Posterior vena cava (tissue), 2 donors: ENCODE results near the gene POC5. TPM values are rescaled to one million over a fixed set of nuclear protein-coding genes. Genes with fewer than 3 reads are reported as not detected.

Experiments used
- DNase-seq: peaks from one replicate; pipeline ENCODE4 v3.0.0-alpha.2; 2020; ENCODE audit warnings: low spot score
- intact Hi-C, 2 donors: fragments of 100-400 bp; cut with DNase I; formaldehyde crosslinking; loops; one replicate each; pipeline versions ENCODE4 v1.14.1 to v1.14.2; 2022 to 2023
- total RNA-seq, 2 donors: library from RNA; stranded (reverse); fragmentation: NEBNext Ultra II Directional; extraction: Animal tissue kit (Norgen Biotek cat#: 25700); gene quantifications; one replicate each; pipeline ENCODE4 v1.2.1, GENCODE V29; 2021
- donor health status: DM: yes; HTN: yes; CAD: no.
- donor health status: DM: yes; HTN: yes; CAD: no.

The POC5 gene
- total RNA-seq, 2 donors from 2014 or later, result 8.8 to 9.1 TPM

GRCh38 chr5:75667586-75667985 lies 49.7 kb downstream of the POC5 start:
- intact Hi-C loops, result no loop called here
- DNase-seq, result no peak

DNA sequence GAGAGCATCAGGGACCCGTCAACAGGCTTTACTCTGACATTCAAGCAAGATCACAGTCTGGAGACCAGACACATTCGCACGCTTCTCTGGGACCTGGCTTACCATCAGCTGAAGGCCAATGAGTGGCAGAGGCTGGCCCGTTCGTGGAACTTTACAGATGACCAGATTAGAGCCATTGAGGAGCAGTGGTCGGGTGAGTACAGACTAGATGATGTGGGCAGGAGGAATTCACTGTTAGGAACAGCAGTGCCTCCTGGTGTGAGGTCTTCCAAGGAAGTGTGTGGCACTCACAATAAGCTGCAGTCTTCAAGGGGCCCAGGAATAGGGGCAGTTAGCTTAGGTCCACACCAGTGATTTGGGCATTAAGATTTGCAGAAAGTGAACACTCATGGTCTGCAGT lies 50.4 kb downstream of the POC5 start:
- no peak for DNase-seq
- intact Hi-C loops, result no loop called here

GRCh38 chr5:75664979-75665378 lies 52.3 kb downstream of the POC5 start:
- intact Hi-C loops, result no loop called here
- no peak for DNase-seq

GRCh38 chr5:75663579-75664284 lies 53.5 kb downstream of the POC5 start:
- intact Hi-C loops, result no loop called here
- no peak for DNase-seq

DNA sequence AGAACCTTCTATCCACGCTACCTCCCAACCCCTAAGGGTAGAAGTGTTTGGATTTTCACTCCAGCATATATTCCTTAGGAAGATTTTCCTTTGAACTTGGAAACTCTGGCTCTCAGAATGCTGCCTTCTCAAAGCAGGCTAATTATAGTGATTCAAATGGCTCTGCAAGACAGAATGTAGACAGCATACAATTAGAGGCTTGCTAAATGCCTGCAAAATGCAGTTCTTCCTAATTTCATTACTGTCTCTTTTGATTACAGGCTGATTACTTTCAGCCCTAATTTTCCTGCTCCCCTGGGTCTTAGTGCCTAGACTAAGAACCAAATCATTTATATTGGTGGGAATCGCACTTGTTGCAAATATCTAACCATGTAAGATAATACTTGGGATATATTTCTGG lies 55.2 kb downstream of the POC5 start:
- no peak for DNase-seq
- intact Hi-C loops, result no loop called here

GRCh38 chr5:75660678-75661465 lies 56.4 kb downstream of the POC5 start:
- intact Hi-C loops, result no loop called here
- no peak for DNase-seq

DNA sequence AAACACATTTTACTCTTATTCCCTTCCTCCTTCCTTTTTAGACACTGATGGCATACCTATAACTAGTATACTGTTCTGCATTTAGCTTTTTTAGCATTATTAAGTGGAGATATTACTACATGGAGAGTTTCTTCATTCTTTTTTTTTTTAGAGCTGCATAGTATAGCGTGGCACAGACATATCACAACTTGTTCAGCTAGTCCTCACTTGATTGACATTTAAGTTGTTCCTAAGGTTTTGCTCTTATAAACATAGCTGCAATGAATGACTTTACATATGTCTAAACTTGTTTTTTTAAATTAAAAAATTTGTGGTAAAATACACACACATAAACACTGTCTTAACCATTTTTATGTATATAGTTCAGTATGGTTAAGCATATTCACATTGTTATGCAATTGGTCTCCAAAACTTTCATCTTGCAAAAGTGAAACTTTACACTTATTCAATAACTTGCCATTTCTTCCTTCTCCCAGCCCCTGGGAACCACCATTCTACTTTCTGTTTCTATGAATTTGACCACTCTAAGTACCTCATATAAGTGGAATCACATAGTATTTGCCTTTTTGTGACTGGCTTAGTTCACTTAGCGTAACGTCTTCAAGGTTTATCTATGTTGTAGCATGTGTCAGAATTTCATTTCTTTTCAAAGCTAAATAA lies 57.3 kb downstream of the POC5 start:
- DNase-seq, result no peak
- intact Hi-C loops, result no loop called here

DNA sequence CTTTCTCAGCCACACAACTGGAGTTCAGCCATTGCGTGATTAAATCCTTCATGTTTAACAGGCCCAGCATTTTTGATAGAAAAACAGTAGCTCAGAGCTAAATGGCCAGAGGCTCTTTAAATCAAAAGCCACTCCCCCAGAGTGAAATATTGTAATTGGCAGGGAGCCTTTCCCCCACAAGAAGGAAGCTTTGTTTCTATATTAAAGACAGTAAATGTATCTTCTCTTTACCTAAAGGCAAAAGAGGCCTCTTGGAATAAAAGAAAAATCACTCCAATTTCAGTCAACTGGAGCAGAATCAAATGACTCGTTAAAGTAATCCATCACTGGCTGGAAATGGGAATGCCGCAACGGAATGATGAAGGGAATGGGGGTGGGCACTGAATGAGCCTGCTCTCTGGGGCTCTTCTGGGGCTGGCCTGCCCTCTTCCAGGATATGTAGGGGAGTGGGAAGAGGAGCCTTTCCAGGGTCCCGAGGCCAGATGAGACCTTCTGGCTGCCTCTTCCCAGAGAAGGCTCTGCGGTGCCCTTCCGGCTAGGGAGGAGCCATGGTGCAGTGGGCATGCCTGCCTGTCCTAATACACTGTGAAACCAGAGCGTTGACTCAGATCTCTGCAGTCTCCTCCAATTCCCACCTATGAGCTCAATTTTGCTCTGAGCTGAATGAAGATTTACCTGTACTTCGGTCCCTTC lies 60.8 kb downstream of the POC5 start:
- intact Hi-C loops, result no loop called here
- DNase-seq, result no peak

- intact Hi-C loops, result no loop called here
- DNase-seq, result no peak
Measured at GRCh38 chr5:75654693-75655295, 62.4 kb downstream of the POC5 start.

DNA sequence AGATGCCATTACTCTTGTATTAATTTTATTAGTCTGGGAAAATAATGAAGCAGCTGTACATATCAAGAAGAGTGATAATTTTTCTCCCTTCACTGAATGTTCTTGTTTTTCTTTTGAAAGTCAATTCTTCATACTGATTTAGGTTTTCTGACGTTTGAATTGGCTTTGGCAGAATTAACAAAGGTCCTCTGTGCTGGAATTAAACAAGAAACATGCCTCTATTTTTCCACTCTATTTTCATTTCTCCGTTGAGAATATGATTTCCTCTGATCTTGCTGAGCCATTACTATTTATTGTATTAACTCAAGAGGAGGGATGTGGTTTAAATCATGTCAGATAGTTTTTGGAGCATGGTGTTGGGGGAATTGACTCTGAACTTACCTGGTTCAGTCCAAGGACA lies 63.7 kb downstream of the POC5 start:
- DNase-seq, result no peak
- intact Hi-C loops, result no loop called here

DNA sequence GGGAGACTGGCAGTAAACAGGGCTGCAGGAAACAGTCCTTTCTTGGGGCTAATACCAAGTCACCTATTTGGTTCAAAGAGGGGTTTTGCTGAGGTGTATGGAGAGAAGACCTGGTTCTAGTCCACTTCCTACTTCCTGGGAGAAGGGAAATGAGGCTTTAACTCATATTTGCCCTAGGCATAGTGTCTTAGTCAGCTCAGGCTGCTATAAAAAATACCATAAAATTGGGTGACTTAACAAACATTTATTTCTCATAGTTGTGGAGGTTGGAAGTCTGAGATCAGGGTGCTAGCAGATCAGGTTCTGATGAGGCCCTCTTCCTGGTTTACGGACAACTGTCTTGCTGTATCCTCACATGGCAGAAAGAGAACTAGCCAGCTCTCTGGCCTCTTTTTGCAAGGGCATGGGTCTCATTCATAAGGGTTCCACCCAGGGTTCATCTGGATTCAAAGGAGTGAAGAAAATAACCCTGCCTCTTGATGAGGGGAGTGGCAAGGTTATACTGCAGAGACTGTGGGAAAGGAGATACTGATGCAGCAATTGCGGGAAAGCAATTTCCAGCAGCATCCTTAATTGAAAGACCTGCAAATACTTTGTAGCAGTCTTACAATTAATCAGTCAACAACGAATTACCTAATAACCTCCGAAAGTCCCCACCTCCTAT lies 65.5 kb downstream of the POC5 start:
- DNase-seq, result no peak
- intact Hi-C loops, result no loop called here

DNA sequence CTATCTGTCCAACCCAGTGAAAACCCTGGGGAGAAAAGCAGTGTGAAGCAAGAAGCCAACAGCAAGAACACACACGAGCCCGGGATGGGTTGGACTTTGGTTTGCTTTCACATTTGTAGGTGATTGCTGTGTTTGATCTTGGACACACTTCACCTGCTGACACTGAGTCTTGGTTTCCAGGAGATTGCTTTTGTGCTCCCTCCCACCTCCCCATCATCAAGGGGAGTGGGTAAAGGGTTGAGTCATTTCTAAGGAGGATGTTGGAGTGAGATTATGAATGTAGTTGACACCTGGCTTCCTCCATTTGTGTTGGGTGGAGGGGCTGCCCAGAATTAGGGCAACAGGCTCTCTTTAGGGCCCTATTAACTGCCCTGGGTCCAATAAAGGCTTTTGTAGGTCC lies 68.5 kb downstream of the POC5 start:
- no peak for DNase-seq
- intact Hi-C loops, result no loop called here

- intact Hi-C loops, result no loop called here
- DNase-seq, result no peak
Measured at GRCh38 chr5:75640826-75641225, 76.4 kb downstream of the POC5 start.

DNA sequence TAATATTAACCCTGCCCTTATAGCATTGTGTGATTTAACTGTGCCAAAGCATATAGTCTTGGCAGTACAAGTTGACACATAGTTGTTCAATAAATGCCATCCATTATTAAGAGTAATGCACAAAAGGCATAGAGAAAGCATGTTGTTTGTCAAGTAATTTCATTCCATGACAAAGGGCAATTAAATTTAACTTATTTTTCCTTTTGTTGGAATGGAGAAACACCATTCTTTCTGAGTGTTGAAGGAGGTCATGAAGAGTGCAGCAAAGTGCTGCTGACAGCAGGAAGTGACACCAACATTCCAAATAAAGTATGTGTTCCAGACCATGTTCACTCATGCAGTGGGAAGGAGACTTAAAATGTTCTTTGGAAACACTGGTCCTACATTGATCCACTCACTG lies 76.8 kb downstream of the POC5 start:
- intact Hi-C loops, result no loop called here

DNA sequence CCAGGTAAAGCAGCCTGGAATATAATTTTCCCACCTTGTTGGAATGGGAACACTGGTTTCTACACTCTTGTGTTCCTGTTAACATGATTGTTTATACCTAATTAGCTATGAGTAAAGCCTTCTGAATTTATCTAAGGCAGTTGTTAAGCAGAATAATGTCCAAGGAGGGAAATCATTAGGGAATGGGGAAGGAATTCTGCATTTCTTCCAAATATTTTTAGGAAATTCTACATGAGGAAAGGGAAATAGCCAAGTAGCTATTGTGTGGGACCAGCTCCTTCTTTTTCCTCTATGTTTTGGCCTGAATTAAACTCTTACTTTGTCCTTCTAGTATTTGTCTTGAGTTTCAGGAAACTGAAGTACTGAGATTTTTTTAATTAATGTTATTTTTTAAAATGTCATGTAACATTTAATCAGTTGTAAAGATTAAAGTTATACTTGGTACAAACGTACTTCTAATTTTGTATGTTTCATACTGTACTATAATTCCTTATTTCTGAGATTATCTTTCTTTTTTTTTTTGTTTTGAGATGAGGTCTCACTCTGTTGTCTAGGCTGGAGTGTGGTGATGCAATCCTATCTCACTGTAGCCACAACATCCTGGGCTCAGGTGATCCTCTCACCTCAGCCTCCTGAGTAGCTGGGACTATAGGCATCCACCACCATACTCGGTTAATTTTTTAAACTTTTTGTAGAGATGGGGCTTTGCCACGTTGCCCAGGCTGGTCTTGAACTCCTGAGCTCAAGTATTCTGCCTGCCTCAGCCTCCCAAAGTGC lies 77.5 kb downstream of the POC5 start:
- intact Hi-C loops, result no loop called here

More for the DNA sequence above, 76.8 kb downstream of the POC5 start:
- DNase-seq, result no peak

DNA sequence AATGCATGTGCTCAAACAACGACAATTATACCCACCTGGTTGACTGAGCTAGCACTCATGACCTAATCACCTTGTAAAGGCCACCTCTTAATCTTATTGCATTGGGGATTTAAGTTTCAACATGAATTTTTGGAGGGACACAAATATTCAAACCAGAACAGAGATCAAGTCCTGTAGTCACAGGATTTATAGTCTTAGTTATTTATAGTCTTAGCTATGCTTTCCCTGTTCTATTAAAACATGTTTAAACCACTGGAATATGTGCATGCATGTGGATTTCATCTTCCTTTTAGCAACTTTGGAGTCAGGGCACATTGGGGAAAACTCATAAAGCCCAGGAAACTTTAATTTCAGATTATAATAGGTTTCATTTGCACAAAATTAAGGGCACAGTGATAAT lies 79.3 kb downstream of the POC5 start:
- intact Hi-C loops, result no loop called here
- DNase-seq, result no peak

More for the DNA sequence above, 77.5 kb downstream of the POC5 start:
- DNase-seq, result no peak

GRCh38 chr5:75632321-75632720 lies 84.9 kb downstream of the POC5 start:
- DNase-seq, result no peak
- intact Hi-C loops, result no loop called here

DNA sequence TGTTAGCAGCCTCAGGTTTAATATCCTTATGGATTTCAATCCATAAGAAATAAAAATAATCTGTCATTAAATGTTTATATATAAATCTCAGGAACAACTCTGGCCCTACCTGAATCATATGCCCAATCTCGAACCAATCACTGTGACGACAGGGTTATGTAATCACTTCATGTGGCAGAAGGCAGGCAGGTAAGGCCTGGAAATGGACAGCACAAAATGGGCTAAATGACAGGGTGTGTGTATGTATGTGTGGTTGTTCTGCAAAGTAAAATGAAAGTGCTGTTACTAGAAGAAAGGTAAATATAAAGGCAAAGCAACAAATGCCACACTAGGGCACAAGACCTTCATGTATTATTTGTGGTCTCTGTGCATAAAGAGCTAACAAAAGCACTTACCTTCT lies 86.4 kb downstream of the POC5 start:
- intact Hi-C loops, result no loop called here
- DNase-seq, result no peak
